HG03342 (cell line): ENCODE data around the gene SDCBP2.

Experiments used
- ATAC-seq: cut with Tn5 transposase; IDR thresholded peaks from one replicate; pipeline ENCODE4 v1.9.1; 2021; ENCODE audit warnings: mild to moderate bottlenecking, moderate library complexity; ENCODE audit not compliant: unreplicated experiment

The SDCBP2 gene

DNA sequence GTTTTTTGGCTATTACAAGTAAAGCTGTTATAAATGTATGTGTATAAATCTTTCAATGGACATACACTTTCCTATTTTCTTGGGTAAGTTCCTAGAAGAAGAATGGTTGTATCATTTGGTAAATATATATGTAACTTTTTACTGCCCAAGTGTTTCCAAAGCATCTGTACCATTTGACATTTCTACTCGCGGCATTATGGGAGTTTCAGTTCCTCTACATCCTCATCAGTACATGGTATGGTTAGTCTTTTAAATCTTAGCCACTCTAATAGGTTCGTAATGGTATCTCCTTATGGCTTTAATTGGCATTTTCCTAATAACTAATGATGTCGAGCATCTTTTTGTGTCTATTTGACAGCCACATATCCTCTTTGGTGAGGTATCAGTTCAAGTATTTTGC, 49.9 kb downstream of the SDCBP2 start:
- ATAC-seq = no peak

DNA sequence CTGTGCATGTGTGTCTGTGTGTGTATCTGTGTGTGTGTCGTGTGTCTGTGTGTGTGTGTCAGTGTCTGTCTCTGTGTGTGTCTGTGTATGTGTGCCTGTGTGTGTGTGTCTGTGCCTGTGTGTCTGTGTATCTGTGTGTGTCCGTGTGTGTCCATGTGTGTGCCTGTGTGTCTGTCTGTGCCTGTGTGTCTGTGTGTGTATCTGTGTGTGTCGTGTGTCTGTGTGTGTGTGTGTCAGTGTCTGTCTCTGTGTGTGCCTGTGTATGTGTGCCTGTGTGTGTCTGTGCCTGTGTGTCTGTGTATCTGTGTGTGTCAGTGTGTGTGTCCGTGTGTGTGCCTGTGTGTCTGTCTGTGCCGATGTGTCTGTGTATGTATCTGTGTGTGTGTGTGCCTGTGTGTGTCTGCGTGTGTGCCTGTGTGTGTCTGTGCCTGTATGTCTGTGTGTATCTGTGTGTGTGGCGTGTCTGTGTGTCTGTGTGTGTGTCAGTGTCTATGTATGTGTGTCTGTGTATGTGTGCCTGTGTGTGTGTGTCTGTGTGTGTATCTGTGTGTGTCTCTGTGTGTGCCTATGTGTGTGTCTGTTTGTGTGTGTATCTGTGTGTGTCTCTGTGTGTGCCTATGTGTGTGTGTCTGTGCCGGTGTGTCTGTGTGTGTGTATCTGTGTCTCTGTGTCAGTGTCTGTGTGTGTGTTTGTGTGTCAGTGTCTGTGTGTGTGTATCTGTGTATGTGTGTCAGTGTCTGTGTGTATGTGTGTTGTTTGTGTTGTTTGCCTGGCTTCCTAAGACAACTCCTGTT, 51.2 kb downstream of the SDCBP2 start:
- no peak for ATAC-seq

- no peak for ATAC-seq
Observed at GRCh38 chr20:1275919-1276318, 53.0 kb downstream of the SDCBP2 start.

DNA sequence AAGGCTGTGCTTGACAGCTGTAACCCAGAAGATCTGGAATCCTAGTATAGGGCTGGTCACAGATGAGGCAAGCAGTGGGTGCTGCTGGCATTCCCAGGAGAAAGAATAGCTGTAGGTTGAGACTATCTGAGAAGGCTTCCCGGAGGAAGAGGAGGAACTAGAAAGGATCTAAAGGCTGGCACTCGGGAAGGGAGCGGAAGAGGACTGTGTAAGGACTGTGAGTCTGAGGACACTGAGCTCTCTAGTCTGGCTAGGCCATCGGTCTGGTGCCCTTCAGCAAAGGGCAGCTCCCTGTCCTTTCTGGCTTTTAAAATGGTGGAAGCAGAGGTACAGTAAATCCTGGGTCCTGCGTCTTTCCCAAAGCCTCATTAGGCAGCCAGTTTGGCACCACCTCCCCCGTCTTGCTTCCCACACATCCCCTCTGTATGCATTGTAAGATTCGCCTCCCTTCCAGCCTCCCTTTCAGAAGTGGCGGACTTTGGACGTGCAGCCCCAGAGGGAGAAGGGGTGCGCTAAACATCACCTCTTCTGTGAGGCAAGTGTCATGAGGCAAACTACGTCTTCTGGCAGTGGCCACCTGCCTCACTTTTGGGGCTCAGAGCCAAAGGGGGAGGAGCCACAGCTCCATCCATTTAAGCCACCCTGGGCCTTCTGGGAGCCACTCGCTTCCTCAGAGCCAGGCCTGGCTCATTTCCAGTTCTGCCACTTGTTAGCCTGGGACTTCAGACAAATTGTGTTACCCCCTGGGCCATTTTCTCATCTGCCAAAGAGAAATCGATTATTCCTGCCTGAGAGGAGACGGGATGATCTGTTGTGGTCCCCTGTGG, 54.2 kb downstream of the SDCBP2 start:
- no peak for ATAC-seq

- no peak for ATAC-seq
Observed at GRCh38 chr20:1273366-1273765, 55.6 kb downstream of the SDCBP2 start.

DNA sequence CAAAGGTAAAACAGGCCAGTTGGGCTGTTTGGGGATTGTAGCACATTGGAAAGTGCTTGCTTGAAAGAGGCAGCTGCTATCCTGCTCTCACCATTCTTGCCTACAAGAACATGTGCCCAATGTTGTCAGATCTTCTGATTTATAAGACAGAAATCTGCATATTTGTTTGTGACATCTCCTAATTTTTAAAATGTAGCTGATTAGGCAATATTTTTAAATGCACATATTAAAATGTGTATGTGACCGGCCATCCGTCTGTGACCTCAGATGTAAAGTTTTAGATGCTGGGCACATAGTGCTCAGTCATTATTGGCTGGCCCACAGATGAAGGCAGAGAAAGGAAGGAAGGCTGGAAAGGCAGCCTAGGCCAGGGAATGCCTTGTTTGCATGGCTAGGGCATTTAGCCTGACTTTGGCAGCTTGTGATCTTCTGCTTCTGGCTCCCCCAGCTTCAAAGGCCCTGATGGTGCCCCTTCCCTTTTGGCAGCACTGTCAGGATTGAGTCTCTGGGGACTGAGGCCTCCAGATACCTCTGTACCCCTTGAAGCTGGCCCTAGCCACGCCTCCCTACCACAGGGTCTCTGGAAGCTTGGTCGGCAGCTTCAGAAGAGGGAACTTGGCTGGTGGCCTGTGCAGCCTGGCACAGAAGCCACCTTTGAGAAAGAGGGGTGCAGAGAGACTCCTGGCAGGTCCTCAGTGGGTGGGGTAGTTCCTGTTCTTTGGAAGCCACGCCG, 56.4 kb downstream of the SDCBP2 start:
- no peak for ATAC-seq

GRCh38 chr20:1269850-1270249, 59.1 kb downstream of the SDCBP2 start:
- no peak for ATAC-seq

- no peak for ATAC-seq
Observed at GRCh38 chr20:1269235-1269634, 59.7 kb downstream of the SDCBP2 start.

GRCh38 chr20:1267809-1268374, 61.0 kb downstream of the SDCBP2 start:
- no peak for ATAC-seq

DNA sequence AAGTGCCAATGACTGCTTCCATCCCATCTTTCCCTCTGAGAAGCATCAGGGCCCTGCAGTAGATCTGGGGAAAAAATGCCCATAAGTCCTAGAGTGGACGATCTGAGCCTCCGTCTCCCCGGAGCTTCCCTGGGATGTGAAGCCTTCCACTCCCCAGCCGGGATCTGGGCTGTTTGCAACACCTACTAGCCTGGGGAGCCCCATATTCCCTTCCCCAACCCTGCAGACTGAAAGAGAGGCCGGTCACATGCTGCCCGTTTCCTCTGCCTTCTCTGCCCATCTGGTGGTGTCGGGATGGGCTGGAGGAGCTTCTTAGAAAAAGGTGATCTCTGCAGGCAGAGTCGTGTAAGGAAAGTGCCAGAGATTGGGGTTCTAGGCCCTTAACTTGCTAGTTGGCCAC, 61.8 kb downstream of the SDCBP2 start:
- ATAC-seq = no peak

DNA sequence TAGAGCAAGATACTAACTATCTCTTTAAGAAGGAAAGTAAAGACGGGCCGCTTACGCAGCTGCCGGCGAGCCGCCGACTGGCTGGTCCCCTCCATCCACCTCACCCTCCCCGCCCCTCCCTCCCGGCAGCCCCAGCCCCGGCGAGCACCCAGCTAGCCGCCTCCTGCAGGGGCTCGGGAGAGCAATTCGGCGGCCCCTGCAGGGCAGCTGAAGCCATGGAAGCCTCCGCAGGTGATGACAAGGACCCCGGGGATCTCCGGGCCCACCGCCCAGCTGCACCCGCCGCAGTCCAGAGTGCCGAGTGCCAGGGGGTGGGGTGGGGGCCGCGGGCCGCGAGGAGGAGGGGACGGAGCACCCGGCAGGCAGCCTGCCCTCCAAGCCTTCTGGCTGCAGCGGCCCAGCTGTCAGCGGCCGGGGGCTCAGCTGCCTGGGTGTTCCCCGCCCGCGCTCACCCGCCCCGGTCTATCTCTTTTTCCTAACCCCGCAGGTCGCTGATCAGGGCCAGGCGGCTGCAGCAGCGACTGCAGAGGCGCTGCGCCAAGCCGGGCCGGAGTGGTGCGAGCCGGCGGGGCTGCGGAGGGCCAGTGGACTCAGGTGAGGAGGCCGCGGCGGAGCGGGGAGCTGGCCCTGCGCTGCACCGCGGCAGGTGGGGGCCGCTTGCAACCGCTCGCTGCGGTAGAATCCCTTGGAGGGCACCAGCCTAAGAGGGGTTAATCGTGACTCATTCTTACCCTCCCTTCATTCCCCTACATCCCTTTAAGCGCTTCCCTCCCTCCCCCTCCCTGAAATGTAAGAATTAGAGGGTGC, 62.6 kb downstream of the SDCBP2 start, which contains the start of gene SNPH:
SNPH (plus strand) TSS at position 128 of the 807 bp plus-strand sequence. CDS start 29,946 bp downstream, outside the sequence.
- no peak for ATAC-seq

- ATAC-seq = no peak
Observed at GRCh38 chr20:1265916-1266166, 63.1 kb downstream of the SDCBP2 start.

- no peak for ATAC-seq
Observed at GRCh38 chr20:1265226-1265915, 63.6 kb downstream of the SDCBP2 start.

DNA sequence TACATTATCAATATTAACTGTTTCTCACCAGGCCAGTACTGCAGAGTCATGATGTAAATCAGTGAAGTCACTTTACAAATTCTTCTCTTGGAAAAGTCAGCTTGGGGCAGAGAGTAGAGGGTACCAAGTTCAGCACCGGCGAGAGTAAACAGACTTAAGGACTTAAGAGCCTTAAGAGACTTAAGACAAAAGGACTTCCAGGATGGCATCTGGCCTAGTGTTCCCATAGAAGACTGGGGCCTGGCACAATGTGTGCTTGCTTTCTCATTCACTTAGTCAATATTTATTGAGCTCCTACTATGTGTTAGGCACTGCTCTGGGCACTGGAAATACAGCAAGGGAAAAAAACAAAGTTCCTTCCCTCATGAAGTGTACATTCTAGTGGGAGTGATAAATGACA, 64.2 kb downstream of the SDCBP2 start:
- no peak for ATAC-seq

- no peak for ATAC-seq
Observed at GRCh38 chr20:1263853-1264252, 65.1 kb downstream of the SDCBP2 start.
